ENCODE measurements around the gene TMEM45B. TPM values are rescaled to one million over a fixed set of nuclear protein-coding genes. Genes with fewer than 3 reads are reported as not detected.

The TMEM45B gene
- total and polyA plus RNA-seq, 3 experiments from 2014 or later = 0.44 to 1.6 (median 0.58) TPM

GRCh38 chr11:129896062-129896461 is 80.4 kb downstream of the TMEM45B start:
- Histone ChIP-seq H3K36me3 (ENCODE audit: insufficient read depth, low read length) (peaks cover 15% of the 10 kb centered on the region), H3K27me3 (ENCODE audit: insufficient read depth, low read length, poor library complexity, severe bottlenecking) (no peaks in the 10 kb centered on the region), H3K4me1 (ENCODE audit: insufficient read depth, low read length) (peaks cover 20% of the 10 kb centered on the region), H3K27ac (ENCODE audit: low read depth, low read length) (peak overlapping the region; percentile 65), H3K9me3 (ENCODE audit: low read length) (no peaks in the 10 kb centered on the region), H3K4me3 (ENCODE audit: low read length) (peak overlapping the region; percentile 91)
- Mint-ChIP-seq H3K4me3 (peak overlapping the region; percentile 90 to 96 (median 93)), H3K27ac (peak overlapping the region in 7 of 8 donors; percentile 74 to 91 (median 83)), H3K9me3 (no peaks in the 10 kb centered on the region), H3K4me1 (peaks cover 35 to 49% (median 43%) of the 10 kb centered on the region in 3 donors), H3K36me3 (peaks cover 4 to 33% (median 12%) of the 10 kb centered on the region in 3 donors), H3K27me3 (peaks cover 0 to 2% of the 10 kb centered on the region in 2 donors)
- POLR2A ChIA-PET = interaction anchor here (0.7 to 1.0 kb wide), 2 partner anchors 106 to 107 kb away, joined by 3 to 4 read pairs; partner anchors contain the start of gene PRDM10
- DNase-seq = no peak
- CTCF ChIA-PET = interaction anchor here (1.1 kb wide), 1 partner anchor 1020 kb away, joined by 3 read pairs; the partner anchor contains the start of gene SNX19

- Histone ChIP-seq H3K27ac (ENCODE audit: low read depth, low read length) (no peak overlapping the region), H3K4me3 (ENCODE audit: low read length) (no peak overlapping the region), H3K4me1 (ENCODE audit: insufficient read depth, low read length) (no peaks in the 10 kb centered on the region), H3K9me3 (ENCODE audit: low read length) (no peaks in the 10 kb centered on the region), H3K27me3 (ENCODE audit: insufficient read depth, low read length, poor library complexity, severe bottlenecking) (no peaks in the 10 kb centered on the region), H3K36me3 (ENCODE audit: insufficient read depth, low read length) (peaks cover 21% of the 10 kb centered on the region)
- CTCF ChIA-PET = no interaction called here
- H3K36me3 Mint-ChIP-seq = peaks cover 18 to 68% (median 28%) of the 10 kb centered on the region in 3 donors
- H3K9me3 Mint-ChIP-seq = no peaks in the 10 kb centered on the region
- no peaks in the 10 kb centered on the region for H3K27me3 Mint-ChIP-seq
- H3K4me1 Mint-ChIP-seq = no peaks in the 10 kb centered on the region
- POLR2A ChIA-PET = no interaction called here
- H3K4me3 Mint-ChIP-seq = no peak overlapping the region
- no peak for DNase-seq
- H3K27ac Mint-ChIP-seq = peak overlapping the region in 1 of 8 donors; percentile 43
Observed at GRCh38 chr11:129905402-129905801, 89.8 kb downstream of the TMEM45B start.

Other genes starting within 250 kb of the TMEM45B start
- 10 to 100 TPM; 37.5 to 37.8 TPM for gene NFRKB, start 79.7 kb downstream of the TMEM45B start, total RNA-seq
- 20.3 TPM for gene NFRKB, start 79.7 kb downstream of the TMEM45B start, polyA plus RNA-seq
- 10 to 100 TPM; 16.0 to 17.7 TPM for gene PRDM10, start 187.0 kb downstream of the TMEM45B start, total RNA-seq
- 2.8 TPM for gene PRDM10, start 187.0 kb downstream of the TMEM45B start, polyA plus RNA-seq

Measured in CD8-positive, alpha-beta memory T cell (primary cell).